Transverse colon (tissue), 4 donors: ENCODE data around the gene GRM8. TPM values are rescaled to one million over a fixed set of nuclear protein-coding genes. Genes with fewer than 3 reads are reported as not detected.

ENCODE experiments used
- DNase-seq: peaks from one replicate; pipeline ENCODE4 v3.0.0-alpha.2; 2019
- H3K27ac ChIP-seq, 4 donors: fragments of 200-600 bp; sonication (generic); 2 replicates each; pipeline ENCODE4 v1.5.1; 2016 to 2018; ENCODE audit warnings: inconsistent platforms in 4 of 4
- H3K27me3 ChIP-seq: fragments of 200-600 bp; sonication (generic); 2 replicates; pipeline ENCODE4 v1.5.1; 2017; ENCODE audit warnings: inconsistent platforms
- H3K36me3 ChIP-seq, 4 donors: fragments of 200-600 bp; sonication (generic); 2 replicates each; pipeline ENCODE4 v1.5.1; 2017 to 2019; ENCODE audit warnings: inconsistent platforms in 4 of 4
- H3K4me1 ChIP-seq, 4 donors: fragments of 200-600 bp; sonication (generic); 2 replicates each; pipeline ENCODE4 v1.5.1; 2017 to 2020; ENCODE audit warnings: inconsistent platforms in 4 of 4
- H3K4me3 ChIP-seq, 4 donors: fragments of 200-600 bp; sonication (generic); 1 replicate in 1 of 4; 2 replicates in 3 of 4; pipeline versions ENCODE4 v1.5.1 to v1.6.1; 2017 to 2019; ENCODE audit warnings: inconsistent platforms in 4 of 4
- H3K9me3 ChIP-seq, 2 donors: fragments of 200-600 bp; sonication (generic); 2 replicates each; pipeline ENCODE4 v1.5.1; 2017 to 2019; ENCODE audit warnings: inconsistent platforms in 2 of 2
- CTCF ChIP-seq, 5 experiments: fragments of 200-600 bp in 3 of 5; fragments of 450-650 bp in 2 of 5; sonication (generic) in 3 of 5; IDR thresholded peaks; 1 replicate in 2 of 5; 2 replicates in 3 of 5; pipeline ENCODE4 v1.5.1; 2016 to 2017; ENCODE audit warnings: antibody characterized with exemption in 5 of 5, inconsistent platforms in 3 of 5, mild to moderate bottlenecking in 2 of 5, moderate library complexity in 1 of 5
- EP300 ChIP-seq: sonication (generic); formaldehyde crosslinking; IDR thresholded peaks from one replicate; pipeline ENCODE4 v1.6.1; 2017; ENCODE audit warnings: antibody characterized with exemption, low read depth
- POLR2A ChIP-seq: fragments of 450-650 bp; IDR thresholded peaks from one replicate; pipeline ENCODE4 v1.6.1; 2016; ENCODE audit warnings: antibody characterized with exemption, mild to moderate bottlenecking, moderate library complexity
- POLR2AphosphoS5 ChIP-seq, 3 donors: sonication (generic); formaldehyde crosslinking; IDR thresholded peaks; one replicate each; pipeline ENCODE4 v1.6.1; 2016; ENCODE audit warnings: antibody characterized with exemption in 3 of 3
- WGBS, 2 donors: methylation state at CpG; one replicate each; pipeline ENCODE4 v1.1.5; 2018; ENCODE audit warnings: low coverage in 1 of 2; 5-methylcytosine and 5-hydroxymethylcytosine counted together
- in situ Hi-C, 4 donors: fragments of 200-750 bp; cut with MboI; loops; one replicate each; pipeline versions ENCODE4 v1.15.0 to v1.15.1; 2017; ENCODE audit warnings: low sequenced_read_pairs in 3 of 4, low pct_ligation_motif_present in 1 of 4, low pct_unique_long_range_greater_than_20kb in 1 of 4
- intact Hi-C: fragments of 100-400 bp; cut with DNase I; formaldehyde crosslinking; loops from one replicate; pipeline ENCODE4 v1.15.1; 2023; ENCODE audit warnings: low total_unique reads
- total RNA-seq, 4 donors: library from RNA; depleted of rRNA; stranded (reverse); fragments of >200 nt; gene quantifications; one replicate each; pipeline ENCODE4 v1.1.0, GENCODE V29; 2016

Gene GRM8
- total RNA-seq, 4 donors from 2014 or later: 0.68 to 9.7 (median 2.9) TPM

- Histone ChIP-seq H3K9me3 (no peaks in the 10 kb centered on the region), H3K36me3 (no peaks in the 10 kb centered on the region), H3K4me1 (no peaks in the 10 kb centered on the region), H3K27ac (no peak overlapping the region), H3K4me3 (no peak overlapping the region), H3K27me3 (no peaks in the 10 kb centered on the region)
- intact Hi-C loops: no loop called here
- DNase-seq: no peak
- in situ Hi-C loops: no loop called here
- 80 to 83% methylated on average over 1 to 5 of the region's 5 CpGs for WGBS, 2 donors
- TF ChIP-seq CTCF (IDR thresholded peaks at IDR 0.05) (no peak), POLR2A (no peak), POLR2AphosphoS5 (IDR thresholded peaks at IDR 0.05) (no peak), EP300 (no peak)
These were observed 524.8 kb downstream of the GRM8 start for GRCh38 chr7:126727930-126728391.

- in situ Hi-C loops: no loop called here
These were observed 528.7 kb downstream of the GRM8 start for GRCh38 chr7:126723966-126724544.

GRCh38 chr7:126720232-126720631, 532.5 kb downstream of the GRM8 start:
- TF ChIP-seq CTCF (IDR thresholded peaks at IDR 0.05) (no peak), POLR2AphosphoS5 (IDR thresholded peaks at IDR 0.05) (no peak), EP300 (no peak), POLR2A (no peak)
- H3K4me1 ChIP-seq: no peaks in the 10 kb centered on the region
- no peak overlapping the region for H3K4me3 ChIP-seq
- intact Hi-C loops (no loop called here), in situ Hi-C loops (no loop called here)
- DNase-seq: no peak
- no peak overlapping the region for H3K27ac ChIP-seq
- no peaks in the 10 kb centered on the region for H3K9me3 ChIP-seq
- 83% methylated on average over 2 of the region's 2 CpGs; no CpG with 5 or more reads in 1 of the 2 donors for WGBS, 2 donors
- H3K27me3 ChIP-seq: no peaks in the 10 kb centered on the region
- no peaks in the 10 kb centered on the region for H3K36me3 ChIP-seq

More at GRCh38 chr7:126723966-126724544, 528.7 kb downstream of the GRM8 start:
- Histone ChIP-seq H3K4me3 (no peak overlapping the region), H3K27me3 (no peaks in the 10 kb centered on the region), H3K9me3 (no peaks in the 10 kb centered on the region), H3K27ac (no peak overlapping the region), H3K4me1 (no peaks in the 10 kb centered on the region), H3K36me3 (no peaks in the 10 kb centered on the region)
- no peak for TF ChIP-seq EP300
- no peak for TF ChIP-seq CTCF (IDR thresholded peaks at IDR 0.05)
- TF ChIP-seq POLR2A: no peak
- TF ChIP-seq POLR2AphosphoS5 (IDR thresholded peaks at IDR 0.05): no peak
- DNase-seq: no peak
- 68 to 71% methylated on average over 1 to 4 of the region's 4 CpGs for WGBS, 2 donors
- intact Hi-C loops: no loop called here

GRCh38 chr7:126718419-126718818, 534.3 kb downstream of the GRM8 start:
- H3K4me3 ChIP-seq: no peak overlapping the region
- intact Hi-C loops (no loop called here), in situ Hi-C loops (no loop called here)
- H3K36me3 ChIP-seq: no peaks in the 10 kb centered on the region
- DNase-seq: no peak
- H3K27me3 ChIP-seq: no peaks in the 10 kb centered on the region
- WGBS, 2 donors: 86 to 93% methylated on average over 3 of the region's 3 CpGs
- H3K9me3 ChIP-seq: no peaks in the 10 kb centered on the region
- no peak overlapping the region for H3K27ac ChIP-seq
- no peaks in the 10 kb centered on the region for H3K4me1 ChIP-seq
- no peak for TF ChIP-seq EP300
- TF ChIP-seq CTCF (IDR thresholded peaks at IDR 0.05): no peak
- TF ChIP-seq POLR2AphosphoS5 (IDR thresholded peaks at IDR 0.05): no peak
- no peak for TF ChIP-seq POLR2A
